Cerebellar nuclear complex (tissue), 1 donor: ENCODE results near the gene UNC5A.

Experiments
- DNase-seq, 2 experiments: peaks; one replicate each; lab custom pipeline; 2025; lab: John Stamatoyannopoulos, UW

UNC5A gene

GRCh38 chr5:176800024-176800423, 10.3 kb upstream of the UNC5A start:
- DNase-seq = no peak

DNA sequence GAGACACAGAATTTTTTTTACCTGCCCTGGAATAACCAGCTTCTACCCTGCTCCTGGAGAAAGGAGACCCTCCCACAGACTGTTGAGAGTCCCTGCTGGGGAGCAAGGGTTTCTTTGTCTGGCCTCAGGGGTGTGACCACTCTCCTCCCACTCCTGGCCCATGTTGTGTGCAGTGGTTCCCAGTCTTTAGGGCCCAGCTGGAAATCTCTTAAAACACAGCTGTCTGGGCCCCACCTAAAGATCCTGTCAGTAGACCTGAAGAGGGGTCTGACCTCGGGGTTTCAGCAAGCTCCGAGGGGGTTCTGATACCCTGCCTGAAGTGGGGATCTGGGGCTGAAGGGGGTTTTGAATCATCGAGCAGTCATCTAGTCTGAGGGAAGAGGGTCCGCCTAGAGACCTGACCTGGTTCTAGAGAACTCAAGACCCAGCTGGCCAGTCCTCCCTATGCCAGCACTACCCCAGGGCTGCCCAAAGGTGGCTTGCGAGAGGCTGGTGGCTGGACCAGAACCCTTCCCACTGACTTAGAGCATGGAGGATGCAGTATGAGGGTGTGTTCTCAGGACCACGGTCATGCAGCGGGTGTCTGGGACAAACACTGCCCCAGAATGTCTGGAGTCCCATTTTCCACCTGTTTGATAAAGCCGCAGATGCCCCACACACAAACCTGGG, 8.1 kb upstream of the UNC5A start:
- DNase-seq = no peak

- DNase-seq = no peak
Observed at GRCh38 chr5:176803068-176803942, 7.1 kb upstream of the UNC5A start.

- DNase-seq = no peak
Observed at GRCh38 chr5:176803943-176804498, 6.3 kb upstream of the UNC5A start.

GRCh38 chr5:176806137-176806536, 4.2 kb upstream of the UNC5A start:
- DNase-seq = no peak

- no peak for DNase-seq
Observed at GRCh38 chr5:176809544-176810080, 747 bp upstream of the UNC5A start.

- DNase-seq = no peak
Observed at GRCh38 chr5:176810687-176811501, 535 bp downstream of the UNC5A start.

GRCh38 chr5:176812269-176813259, 2.2 kb downstream of the UNC5A start:
- peak in 1 of 2 experiments; percentile 19 for DNase-seq

GRCh38 chr5:176813587-176814312, 3.4 kb downstream of the UNC5A start:
- no peak for DNase-seq

DNA sequence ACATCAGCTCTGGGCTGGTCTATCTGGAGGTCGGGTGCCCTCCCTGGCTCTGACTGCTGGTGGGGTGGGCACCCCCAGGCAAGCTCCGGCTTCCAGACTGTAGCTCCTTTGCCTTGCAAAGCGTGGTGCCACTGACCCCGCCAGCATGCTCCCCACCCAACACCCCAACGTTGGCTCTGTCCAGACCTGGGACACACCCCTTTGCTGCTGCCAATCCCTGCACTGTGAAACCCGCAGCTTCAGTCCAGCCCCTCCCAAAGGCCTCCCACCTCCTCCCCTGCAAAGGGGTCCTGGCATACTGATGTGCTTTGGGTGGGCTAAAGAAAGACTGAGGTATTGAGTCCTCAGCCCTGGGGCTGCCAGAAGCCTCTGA, 3.9 kb downstream of the UNC5A start:
- no peak for DNase-seq

- DNase-seq = no peak
Observed at GRCh38 chr5:176814836-176815438, 4.6 kb downstream of the UNC5A start.

DNA sequence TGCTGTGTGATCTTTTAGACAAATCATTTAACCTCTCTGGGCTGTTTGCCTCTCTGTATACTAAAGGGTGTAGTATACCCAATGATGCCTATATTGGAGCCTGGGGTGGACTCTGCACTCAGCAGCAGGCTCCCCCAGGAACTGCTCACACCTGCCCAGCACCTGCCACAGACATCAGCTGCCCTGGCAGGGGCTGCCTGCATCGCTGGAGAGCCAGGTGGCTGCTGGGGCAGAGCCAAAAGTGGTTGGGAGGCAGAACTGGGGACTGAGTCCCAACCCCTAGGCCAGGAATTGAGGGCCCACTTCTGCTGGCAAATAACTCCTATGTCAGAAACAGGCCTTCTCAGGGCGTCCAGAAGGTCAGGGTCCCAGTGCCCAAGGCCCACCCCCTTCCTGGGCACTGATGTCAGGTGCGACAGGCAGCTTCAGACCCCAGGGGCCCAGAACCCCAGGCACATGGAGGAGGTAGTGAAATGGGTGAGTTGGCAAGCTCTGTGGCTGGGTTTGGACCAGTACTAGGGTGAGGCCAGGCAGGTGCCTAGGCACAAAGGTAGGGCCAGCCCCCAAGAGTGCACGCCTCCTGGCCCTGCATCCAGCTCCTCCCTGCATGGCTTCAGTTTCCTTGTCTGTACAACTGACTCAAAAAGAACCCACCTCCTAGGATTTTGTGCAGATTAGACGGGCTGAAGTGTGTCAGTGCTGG, 5.8 kb downstream of the UNC5A start:
- DNase-seq = no peak

- DNase-seq = no peak
Observed at GRCh38 chr5:176816791-176817347, 6.5 kb downstream of the UNC5A start.

DNA sequence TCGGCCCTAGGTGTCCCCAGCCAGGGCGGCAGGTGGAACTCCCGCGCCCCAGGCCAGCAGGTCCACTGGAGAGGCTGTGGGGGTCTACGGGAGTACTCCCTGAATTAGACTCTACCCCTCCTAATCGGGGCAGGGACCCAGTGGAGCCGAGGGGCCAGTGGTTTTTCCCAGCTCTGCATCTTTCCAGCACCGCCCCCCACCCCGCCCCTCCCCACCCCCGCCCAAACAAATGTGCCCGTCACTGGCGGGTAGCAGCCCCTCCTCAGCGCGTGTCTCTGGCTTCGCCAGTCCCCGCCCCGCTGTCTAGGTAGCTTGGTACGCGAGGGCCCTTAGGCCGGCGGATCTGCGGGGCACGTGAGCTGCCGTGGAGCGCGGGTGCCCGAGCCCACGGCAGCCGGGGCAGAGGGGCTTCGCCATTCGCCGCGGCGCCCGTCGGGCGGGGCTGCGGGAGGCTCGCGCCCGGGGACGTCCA, 7.0 kb downstream of the UNC5A start:
- DNase-seq = no peak

GRCh38 chr5:176817841-176818377, 7.5 kb downstream of the UNC5A start:
- DNase-seq = no peak

DNA sequence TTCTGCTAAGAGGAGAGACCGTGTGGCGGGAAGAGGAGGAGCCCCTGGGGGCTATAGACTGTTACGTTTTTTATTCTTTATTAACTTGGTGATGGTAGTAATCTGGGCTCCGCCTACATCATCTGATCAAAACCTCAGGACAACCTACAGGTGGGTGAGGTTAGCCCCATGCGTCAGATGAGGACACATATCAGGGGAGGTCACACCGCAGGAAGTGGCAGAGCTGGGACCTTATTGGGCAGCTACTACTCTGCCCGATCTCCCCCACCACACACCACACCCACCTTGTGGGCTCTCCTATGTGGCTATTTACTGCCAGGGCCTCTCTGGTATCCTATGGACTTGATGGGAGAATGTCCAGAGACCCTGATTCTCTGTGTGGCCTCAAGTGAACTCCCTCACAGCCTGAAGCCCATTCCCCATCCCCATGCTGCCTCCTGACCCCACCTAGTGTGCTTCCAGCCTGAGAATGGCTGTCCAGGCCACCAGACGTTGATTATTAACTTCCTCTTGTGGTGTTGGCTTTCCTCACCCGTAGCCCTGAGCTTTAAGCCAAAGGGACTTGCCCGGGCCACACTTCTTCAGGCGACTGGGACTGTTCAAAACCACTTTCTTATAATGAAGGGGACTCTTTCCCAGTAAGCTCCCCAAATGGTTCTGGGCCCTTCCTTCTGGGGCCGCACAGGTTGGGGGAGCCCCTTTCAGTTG, 8.2 kb downstream of the UNC5A start:
- no peak for DNase-seq

DNA sequence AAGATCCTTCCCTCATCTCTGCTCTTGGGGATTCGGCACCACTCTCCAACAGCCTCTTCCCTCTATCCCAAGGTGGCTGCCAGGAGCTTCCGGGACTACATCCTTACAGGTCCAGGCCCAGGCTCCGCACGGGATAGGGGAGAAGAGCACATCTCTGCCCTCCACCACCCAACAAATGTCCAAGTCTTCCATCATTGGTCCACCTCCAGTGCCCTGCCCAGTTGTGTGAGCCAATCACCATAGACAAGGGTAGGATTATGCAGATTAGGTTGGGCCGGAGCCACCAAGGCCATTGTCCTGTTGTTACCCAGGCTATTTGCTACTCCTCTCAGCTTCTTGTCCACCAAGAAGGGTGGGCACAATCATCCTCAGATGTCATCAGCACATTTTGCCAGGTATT, 9.1 kb downstream of the UNC5A start:
- no peak for DNase-seq

- no peak for DNase-seq
Observed at GRCh38 chr5:176820937-176821336, 10.6 kb downstream of the UNC5A start.
